IMR-90 (cell line): Measurements from ENCODE around the gene PRLR. TPM values are rescaled to one million over a fixed set of nuclear protein-coding genes. Genes with fewer than 3 reads are reported as not detected.

Experiments
- ATAC-seq: fragments of 200-7000 bp; cut with Tn5 transposase; 2 replicates; pipeline ENCODE4 v1.9.1; 2020; ENCODE audit warnings: low read depth, mild to moderate bottlenecking, moderate library complexity
- BruUV-seq: library from RNA; stranded (reverse); fragments of 400-500 nt; replicated peaks from 2 replicates; lab custom pipeline; 2021; lab: Mats Ljungman, UMichigan
- CTCF ChIA-PET: fragments of 300-600 bp; formaldehyde crosslinking; extraction: SDS; loops from one replicate; lab custom pipeline; 2021; ENCODE audit warnings: antibody characterized with exemption; lab: Yijun Ruan, JAX
- POLR2A ChIA-PET: fragments of 300-600 bp; sonication (Branson Sonifier 250); formaldehyde crosslinking; loops from one replicate; lab custom pipeline; 2022; ENCODE audit warnings: antibody characterized with exemption; ENCODE audit not compliant: unreplicated experiment; lab: Charles Lee
- DNase-seq: peaks from one replicate; pipeline ENCODE4 v3.0.0; 2013
- H2AFZ ChIP-seq: replicated peaks from 2 replicates; pipeline ENCODE3; 2013; ENCODE audit warnings: low read length, mild to moderate bottlenecking; ENCODE audit not compliant: poor library complexity
- H2AK5ac ChIP-seq: 2 replicates; pipeline ENCODE4 v1.6.1; 2013; ENCODE audit warnings: low read depth, low read length, inconsistent platforms
- H2AK9ac ChIP-seq: replicated peaks from 2 replicates; pipeline ENCODE3; 2013; ENCODE audit warnings: mild to moderate bottlenecking, low read depth, low read length, moderate library complexity; ENCODE audit not compliant: poor library complexity
- H2BK120ac ChIP-seq: 2 replicates; pipeline ENCODE4 v1.6.1; 2013; ENCODE audit warnings: low read depth, low read length, inconsistent platforms
- H2BK15ac ChIP-seq: 3 replicates; pipeline ENCODE4 v1.6.1; 2013; ENCODE audit warnings: low read depth, low read length, inconsistent platforms
- H2BK20ac ChIP-seq: 2 replicates; pipeline ENCODE4 v1.6.1; 2013; ENCODE audit warnings: low read depth, mild to moderate bottlenecking, inconsistent platforms, low read length, moderate library complexity
- H2BK5ac ChIP-seq: 2 replicates; pipeline ENCODE4 v1.6.1; 2013; ENCODE audit warnings: mild to moderate bottlenecking, low read depth, low read length, inconsistent platforms; ENCODE audit not compliant: poor library complexity, severe bottlenecking
- H3K14ac ChIP-seq: replicated peaks from 2 replicates; pipeline ENCODE4 v1.6.1; 2013; ENCODE audit warnings: low read depth, low read length, inconsistent platforms
- H3K18ac ChIP-seq: 2 replicates; pipeline ENCODE4 v1.6.1; 2013; ENCODE audit warnings: low read depth, low read length, control low read depth
- H3K23ac ChIP-seq: 2 replicates; pipeline ENCODE4 v1.6.1; 2013; ENCODE audit warnings: low read depth, low read length, inconsistent platforms
- H3K27ac ChIP-seq: 2 replicates; pipeline ENCODE4 v1.5.1; 2013; ENCODE audit warnings: mild to moderate bottlenecking, control low read depth, low read length; ENCODE audit not compliant: insufficient read depth
- H3K27me3 ChIP-seq: 2 replicates; pipeline ENCODE4 v1.6.1; 2013; ENCODE audit warnings: low read length; ENCODE audit not compliant: control insufficient read depth, insufficient read depth
- H3K36me3 ChIP-seq: 2 replicates; pipeline ENCODE4 v1.6.1; 2013; ENCODE audit warnings: low read length, mixed read lengths; ENCODE audit not compliant: control insufficient read depth, insufficient read depth
- H3K4ac ChIP-seq: 2 replicates; pipeline ENCODE4 v1.6.1; 2013; ENCODE audit warnings: low read depth, low read length, inconsistent platforms
- H3K4me1 ChIP-seq: 2 replicates; pipeline ENCODE4 v1.6.1; 2013; ENCODE audit warnings: low read length, mixed read lengths; ENCODE audit not compliant: control insufficient read depth, insufficient read depth
- H3K4me2 ChIP-seq: 2 replicates; pipeline ENCODE4 v1.6.1; 2013; ENCODE audit warnings: low read depth, mild to moderate bottlenecking, control low read depth, low read length, moderate library complexity
- H3K4me3 ChIP-seq: 2 replicates; pipeline ENCODE4 v1.5.1; 2013; ENCODE audit warnings: low read depth, mild to moderate bottlenecking, control low read depth, low read length, moderate library complexity; ENCODE audit not compliant: insufficient read depth
- H3K56ac ChIP-seq: 2 replicates; pipeline ENCODE4 v1.6.1; 2013; ENCODE audit warnings: low read length, inconsistent platforms; ENCODE audit not compliant: insufficient read depth; ENCODE audit errors: extremely low read depth
- H3K79me1 ChIP-seq, 2 experiments: 2 replicates each; pipeline ENCODE4 v1.6.1; 2013; ENCODE audit warnings: low read length in 2 of 2, inconsistent platforms in 1 of 2, low read depth in 1 of 2
- H3K9ac ChIP-seq: 2 replicates; pipeline ENCODE4 v1.6.1; 2013; ENCODE audit warnings: low read depth, low read length, control low read depth
- H3K9me1 ChIP-seq: 2 replicates; pipeline ENCODE4 v1.6.1; 2013; ENCODE audit warnings: low read length, inconsistent platforms; ENCODE audit not compliant: insufficient read depth
- H3K9me3 ChIP-seq: 2 replicates; pipeline ENCODE4 v1.6.1; 2013; ENCODE audit warnings: low read length; ENCODE audit not compliant: control insufficient read depth, insufficient read depth
- H4K20me1 ChIP-seq: 2 replicates; pipeline ENCODE4 v1.6.1; 2013; ENCODE audit warnings: low read length, inconsistent platforms; ENCODE audit not compliant: insufficient read depth
- H4K5ac ChIP-seq: 2 replicates; pipeline ENCODE4 v1.6.1; 2013; ENCODE audit warnings: mild to moderate bottlenecking, low read depth, low read length, control low read depth
- H4K8ac ChIP-seq, 2 experiments: 2 replicates each; pipeline ENCODE4 v1.6.1; 2013; ENCODE audit warnings: low read depth in 2 of 2, low read length in 2 of 2, control low read depth in 1 of 2, inconsistent platforms in 1 of 2
- H4K91ac ChIP-seq: 2 replicates; pipeline ENCODE4 v1.6.1; 2013; ENCODE audit warnings: low read depth, low read length, inconsistent platforms; ENCODE audit not compliant: insufficient read depth
- BHLHE40 ChIP-seq: fragments of 150-350 bp; IDR thresholded peaks from 2 replicates; pipeline ENCODE4 v1.6.1; 2016; ENCODE audit warnings: mild to moderate bottlenecking, low read depth, low read length
- CHD1 ChIP-seq: IDR thresholded peaks from 2 replicates; pipeline ENCODE4 v1.6.1; 2012; ENCODE audit warnings: low read depth, low read length, improper control_type of control experiment
- MAFK ChIP-seq: IDR thresholded peaks from 2 replicates; pipeline ENCODE4 v1.6.1; 2012; ENCODE audit warnings: low read depth, low read length, improper control_type of control experiment
- MAZ ChIP-seq: IDR thresholded peaks from 2 replicates; pipeline ENCODE4 v1.6.1; 2012; ENCODE audit warnings: low read depth, mild to moderate bottlenecking, low read length, improper control_type of control experiment, moderate library complexity, borderline replicate concordance
- MXI1 ChIP-seq: IDR thresholded peaks from 2 replicates; pipeline ENCODE4 v1.6.1; 2012; ENCODE audit warnings: low read depth, mild to moderate bottlenecking, low read length, moderate library complexity, borderline replicate concordance
- NFE2L2 ChIP-seq: fragments of 150-350 bp; IDR thresholded peaks from 2 replicates; pipeline ENCODE4 v1.6.1; 2016; ENCODE audit warnings: low read depth, mild to moderate bottlenecking, low read length
- RAD21 ChIP-seq: IDR thresholded peaks from 2 replicates; pipeline ENCODE4 v1.6.1; 2012; ENCODE audit warnings: low read length, improper control_type of control experiment
- RCOR1 ChIP-seq: IDR thresholded peaks from 2 replicates; pipeline ENCODE4 v1.6.1; 2012; ENCODE audit warnings: mild to moderate bottlenecking, low read length, improper control_type of control experiment; ENCODE audit not compliant: insufficient replicate concordance
- RFX5 ChIP-seq: IDR thresholded peaks from 2 replicates; pipeline ENCODE4 v1.8.0; 2012; ENCODE audit warnings: low read depth, mild to moderate bottlenecking, low read length, moderate library complexity
- WGBS, 2 experiments: methylation state at CpG; one replicate each; pipeline versions ENCODE4 v1.1.5 to v1.1.7; 2013; ENCODE audit warnings: missing lambda C conversion rate in 2 of 2; ENCODE audit not compliant: insufficient read length in 1 of 2; ENCODE audit errors: extremely low coverage in 2 of 2; 5-methylcytosine and 5-hydroxymethylcytosine counted together
- dilution Hi-C: fragments of 300-500 bp; cut with HindIII; formaldehyde crosslinking; loops from one replicate; pipeline ENCODE4 v1.14.3; 2018; ENCODE audit warnings: low sequenced_read_pairs; ENCODE audit not compliant: unreplicated experiment
- in situ Hi-C: fragments of 300-500 bp; cut with MboI; formaldehyde crosslinking; loops from 3 replicates; pipeline ENCODE4 v1.14.3; 2019; ENCODE audit warnings: low sequenced_read_pairs, inconsistent platforms, mixed read lengths
- intact Hi-C: fragments of 100-400 bp; cut with micrococcal nuclease; formaldehyde crosslinking; loops from 2 replicates; pipeline ENCODE4 v1.10.0; 2022
- polyA plus RNA-seq, 3 experiments: library from polyadenylated mRNA; depleted of rRNA; stranded (reverse); fragments of >200 nt; gene quantifications; 2 replicates each; pipeline ENCODE4 v1.2.3, GENCODE V29; 2012; ENCODE audit warnings: low replicate concordance in 1 of 3
- total RNA-seq: library from RNA; depleted of rRNA; stranded (reverse); fragments of >200 nt; gene quantifications from 2 replicates; pipeline ENCODE4 v1.2.3, GENCODE V29; 2012

PRLR gene
- total and polyA plus RNA-seq, 2 of the 4 experiments (the other 2 are of a cell fraction) = 0.24 to 0.54 TPM

DNA sequence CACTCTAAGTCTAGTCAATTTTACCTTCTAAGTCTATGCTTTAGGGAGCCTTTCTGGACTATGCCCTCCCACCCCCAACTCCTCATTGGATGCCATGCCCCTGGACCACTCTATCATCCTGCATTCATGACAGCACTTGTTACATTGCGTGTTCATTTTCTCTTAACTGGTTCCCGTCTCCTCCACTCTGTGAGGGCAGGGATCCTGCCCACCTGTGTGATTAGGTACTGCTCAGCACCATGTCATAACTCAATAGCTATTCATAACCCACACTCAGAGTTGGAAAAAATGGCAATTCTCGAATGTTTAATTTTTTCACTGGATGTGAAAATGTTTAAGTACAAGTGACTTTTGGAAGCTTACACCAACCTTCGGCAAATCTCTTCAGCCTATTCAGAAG is 88.5 kb downstream of the PRLR start:
- ChIA-PET CTCF (no interaction called here), POLR2A (no interaction called here)
- Histone ChIP-seq H3K14ac (no peak overlapping the region), H4K91ac (no peak overlapping the region), H3K4me2 (no peak overlapping the region), H3K27ac (no peak overlapping the region), H4K8ac (no peak overlapping the region), H2BK15ac (no peak overlapping the region), H3K79me1 (no peaks in the 10 kb centered on the region), H2AFZ (no peak overlapping the region), H3K18ac (no peak overlapping the region), H4K5ac (no peak overlapping the region), H3K4me3 (no peak overlapping the region), H3K9me1 (no peaks in the 10 kb centered on the region), H3K9me3 (no peaks in the 10 kb centered on the region), H3K4me1 (peaks cover 4% of the 10 kb centered on the region), H3K27me3 (no peaks in the 10 kb centered on the region; the same call in 1 of the 2 replicates), H3K23ac (no peak overlapping the region), H2BK20ac (no peak overlapping the region), H3K9ac (no peak overlapping the region), H2BK120ac (no peak overlapping the region), H4K20me1 (no peaks in the 10 kb centered on the region), H2AK5ac (no peak overlapping the region), H3K4ac (no peak overlapping the region), H3K56ac (no peak overlapping the region), H3K36me3 (no peaks in the 10 kb centered on the region), H2AK9ac (no peak overlapping the region), H2BK5ac (no peak overlapping the region)
- no peak for DNase-seq
- intact Hi-C loops = no loop called here
- TF ChIP-seq BHLHE40 = no peak
- no peak for TF ChIP-seq NFE2L2
- TF ChIP-seq MAZ = no peak
- TF ChIP-seq MAFK = no peak
- TF ChIP-seq MXI1 = no peak
- no peak for TF ChIP-seq RAD21
- TF ChIP-seq RFX5 = no peak
- TF ChIP-seq CHD1 = no peak
- no peak for TF ChIP-seq RCOR1
- no TSS peak for BruUV-seq
- ATAC-seq = no peak
- in situ Hi-C loops = no loop called here
- WGBS, 2 experiments = 100% methylated on average over 1 of the region's 4 CpGs; no CpG with 5 or more reads in 1 of the 2 experiments
- dilution Hi-C loops = no loop called here
